CD14-positive monocyte (primary cell): ENCODE results near the gene HSBP1L1. TPM values are rescaled to one million over a fixed set of nuclear protein-coding genes. Genes with fewer than 3 reads are reported as not detected.
A peak's percentile ranks its signal among the peaks of the same experiment; 100 is the strongest.

ENCODE experiments used
- DNase-seq, 3 donors: peaks; one replicate each; pipeline ENCODE4 v3.0.0-alpha.2; 2011 to 2022
- H2AFZ ChIP-seq: 2 replicates; pipeline ENCODE4 v1.6.0; 2012; ENCODE audit warnings: mild to moderate bottlenecking, low read depth, low read length, inconsistent platforms; ENCODE audit not compliant: insufficient read depth, poor library complexity, severe bottlenecking
- H3K27ac ChIP-seq, 2 donors: 1 replicate in 1 of 2; 2 replicates in 1 of 2; pipeline ENCODE4 v1.5.1; 2012 to 2013; ENCODE audit warnings: low read length in 2 of 2, control low read depth in 1 of 2, inconsistent platforms in 1 of 2, low read depth in 1 of 2, mild to moderate bottlenecking in 1 of 2
- H3K27me3 ChIP-seq, 2 donors: one replicate each; pipeline versions ENCODE4 v1.6.0 to v1.6.1; 2011 to 2013; ENCODE audit warnings: low read length in 2 of 2; ENCODE audit not compliant: control insufficient read depth in 2 of 2, insufficient read depth in 2 of 2
- H3K36me3 ChIP-seq, 2 donors: replicated peaks in 1 of 2; 1 replicate in 1 of 2; 2 replicates in 1 of 2; pipeline versions ENCODE4 v1.5.1 to v1.6.1; 2012 to 2013; ENCODE audit warnings: low read length in 2 of 2, control low read depth in 1 of 2, inconsistent platforms in 1 of 2, mild to moderate bottlenecking in 1 of 2; ENCODE audit not compliant: insufficient read depth in 2 of 2, control insufficient read depth in 1 of 2
- H3K4me1 ChIP-seq, 2 donors: 1 replicate in 1 of 2; 2 replicates in 1 of 2; pipeline versions ENCODE4 v1.5.1 to v1.6.1; 2012 to 2013; ENCODE audit warnings: low read length in 2 of 2, control low read depth in 1 of 2, inconsistent platforms in 1 of 2, mild to moderate bottlenecking in 1 of 2, moderate library complexity in 1 of 2; ENCODE audit not compliant: insufficient read depth in 2 of 2, control insufficient read depth in 1 of 2
- H3K4me2 ChIP-seq: replicated peaks from 2 replicates; pipeline ENCODE3; 2012; ENCODE audit warnings: low read length, moderate library complexity, mild to moderate bottlenecking; ENCODE audit not compliant: poor library complexity, severe bottlenecking; ENCODE audit errors: extremely low read depth
- H3K4me3 ChIP-seq, 3 experiments: fragments of 200-600 bp in 1 of 3; sonication (generic) in 1 of 3; replicated peaks in 1 of 3; 1 replicate in 2 of 3; 2 replicates in 1 of 3; pipeline ENCODE4 v1.5.1; 2011 to 2013; ENCODE audit warnings: low read length in 3 of 3, mild to moderate bottlenecking in 3 of 3, control low read depth in 2 of 3, low read depth in 2 of 3, inconsistent platforms in 1 of 3, moderate library complexity in 1 of 3
- H3K79me2 ChIP-seq: 2 replicates; pipeline ENCODE4 v1.6.0; 2012; ENCODE audit warnings: mild to moderate bottlenecking, control low read depth, inconsistent platforms, low read length, moderate library complexity; ENCODE audit not compliant: insufficient read depth
- H3K9ac ChIP-seq: 2 replicates; pipeline ENCODE4 v1.6.0; 2017; ENCODE audit warnings: low read length, mild to moderate bottlenecking; ENCODE audit not compliant: insufficient read depth, poor library complexity, severe bottlenecking
- H3K9me3 ChIP-seq, 2 donors: replicated peaks in 1 of 2; 1 replicate in 1 of 2; 2 replicates in 1 of 2; pipeline versions ENCODE4 v1.5.1 to v1.6.1; 2012 to 2013; ENCODE audit warnings: low read length in 2 of 2, control low read depth in 1 of 2; ENCODE audit not compliant: control insufficient read depth in 1 of 2, insufficient read depth in 1 of 2
- H4K20me1 ChIP-seq: 2 replicates; pipeline ENCODE4 v1.6.0; 2012; ENCODE audit warnings: mild to moderate bottlenecking, low read length, control low read depth, moderate library complexity; ENCODE audit not compliant: insufficient read depth
- H3K27ac Mint-ChIP-seq, 7 donors: one replicate each; pipeline ENCODE4 v1.8.0; 2020; ENCODE audit warnings: mild to moderate bottlenecking in 7 of 7, mixed read lengths in 7 of 7, moderate library complexity in 6 of 7, inconsistent platforms in 2 of 7
- H3K27me3 Mint-ChIP-seq, 3 donors: one replicate each; pipeline ENCODE4 v1.8.0; 2021 to 2022; ENCODE audit warnings: low read depth in 3 of 3, mild to moderate bottlenecking in 3 of 3, mixed read lengths in 3 of 3, moderate library complexity in 3 of 3, inconsistent platforms in 1 of 3
- H3K36me3 Mint-ChIP-seq, 2 donors: one replicate each; pipeline ENCODE4 v1.8.0; 2020; ENCODE audit warnings: mixed read lengths in 2 of 2, inconsistent platforms in 1 of 2, mild to moderate bottlenecking in 1 of 2
- H3K4me1 Mint-ChIP-seq: one replicate; pipeline ENCODE4 v1.8.0; 2020; ENCODE audit warnings: mild to moderate bottlenecking, mixed read lengths
- H3K4me3 Mint-ChIP-seq, 2 donors: one replicate each; pipeline ENCODE4 v1.8.0; 2020; ENCODE audit warnings: mild to moderate bottlenecking in 2 of 2, mixed read lengths in 2 of 2, moderate library complexity in 1 of 2
- H3K9me3 Mint-ChIP-seq, 7 donors: one replicate each; pipeline ENCODE4 v1.8.0; 2020 to 2022; ENCODE audit warnings: mixed read lengths in 7 of 7, mild to moderate bottlenecking in 6 of 7, moderate library complexity in 6 of 7, inconsistent platforms in 2 of 7
- CTCF ChIP-seq: fragments of 200-600 bp; IDR thresholded peaks from one replicate; pipeline ENCODE4 v1.8.0; 2022; ENCODE audit warnings: antibody characterized with exemption, mild to moderate bottlenecking
- WGBS: methylation state at CpG from one replicate; pipeline ENCODE4 v1.1.5; 2013; ENCODE audit warnings: missing lambda C conversion rate; ENCODE audit not compliant: insufficient coverage; 5-methylcytosine and 5-hydroxymethylcytosine counted together
- intact Hi-C, 2 donors: fragments of 100-400 bp; cut with micrococcal nuclease; formaldehyde crosslinking; loops; one replicate each; pipeline versions ENCODE4 v1.15.0 to v1.15.1; 2023
- polyA plus RNA-seq, 3 donors: library from polyadenylated mRNA; depleted of rRNA in 1 of 3; unstranded in 2 of 3; stranded (reverse) in 1 of 3; fragments of 300-500 nt in 2 of 3; fragments of >200 nt in 1 of 3; fragmentation: Illumina TruSeq in 2 of 3; gene quantifications; 1 replicate in 2 of 3; 2 replicates in 1 of 3; pipeline ENCODE4 v1.2.3, GENCODE V29; 2012 to 2021

Gene HSBP1L1
- polyA plus RNA-seq, 3 donors: 2.5 to 13.2 (median 10.8) TPM

- peak overlapping the region in 2 of 7 donors; percentile 10 to 43 for H3K27ac Mint-ChIP-seq
- Histone ChIP-seq H3K9ac (no peak overlapping the region), H4K20me1 (peaks cover 10% of the 10 kb centered on the region), H2AFZ (no peak overlapping the region), H3K36me3 (no peaks in the 10 kb centered on the region), H3K4me1 (peaks cover 18 to 24% of the 10 kb centered on the region in 2 donors), H3K4me3 (no peak overlapping the region), H3K9me3 (no peaks in the 10 kb centered on the region), H3K79me2 (peaks cover 15% of the 10 kb centered on the region), H3K27ac (no peak overlapping the region), H3K4me2 (no peak overlapping the region), H3K27me3 (peaks cover 0 to 2% of the 10 kb centered on the region in 2 donors)
- WGBS: no CpG with 5 or more reads among the region's 5 CpGs
- H3K36me3 Mint-ChIP-seq: no peaks in the 10 kb centered on the region
- no peak for TF ChIP-seq CTCF
- peaks cover 4 to 15% (median 5%) of the 10 kb centered on the region in 3 donors for H3K27me3 Mint-ChIP-seq
- peaks cover 0 to 3% (median 0%) of the 10 kb centered on the region in 7 donors for H3K9me3 Mint-ChIP-seq
- intact Hi-C loops: loop anchor here (5.0 to 10.0 kb wide), 4 partner anchors 33 to 160 kb away; partner anchors contain the start of genes RBFA (in 2 of the 2), TXNL4A (in 2 of the 2) and KCNG2 (in 1 of the 2)
- H3K4me3 Mint-ChIP-seq: peak overlapping the region in 1 of 2 donors; percentile 37
- peak in 2 of 3 donors; percentile 21 to 37 for DNase-seq
- H3K4me1 Mint-ChIP-seq: peaks cover 23% of the 10 kb centered on the region
Observed at GRCh38 chr18:79954791-79955190, 9.7 kb upstream of the HSBP1L1 start.

GRCh38 chr18:79955302-79956075 lies 9.0 kb upstream of the HSBP1L1 start:
- H3K36me3 Mint-ChIP-seq: no peaks in the 10 kb centered on the region
- no peak overlapping the region for H3K4me3 Mint-ChIP-seq

More at GRCh38 chr18:79955302-79956075, 9.0 kb upstream of the HSBP1L1 start:
- DNase-seq: peak in 1 of 3 donors; percentile 34
- peaks cover 9% of the 10 kb centered on the region for H3K79me2 ChIP-seq
- intact Hi-C loops: loop anchor here (10.0 kb wide), 2 partner anchors 131 to 161 kb away; partner anchors contain the start of gene KCNG2 (in 1 of the 2)
- no peaks in the 10 kb centered on the region for H3K36me3 ChIP-seq
- no peak overlapping the region for H3K4me3 ChIP-seq
- Mint-ChIP-seq H3K27ac (peak overlapping the region in 2 of 7 donors; percentile 10 to 43), H3K27me3 (peaks cover 4 to 22% (median 5%) of the 10 kb centered on the region in 3 donors), H3K4me1 (peaks cover 23% of the 10 kb centered on the region), H3K9me3 (peaks cover 0 to 3% (median 0%) of the 10 kb centered on the region in 7 donors)
- WGBS: 94% methylated on average over 11 of the region's 12 CpGs
- no peak for TF ChIP-seq CTCF
- H4K20me1 ChIP-seq: peaks cover 4% of the 10 kb centered on the region
- H3K9ac ChIP-seq: no peak overlapping the region
- H3K27ac ChIP-seq: no peak overlapping the region
- H3K4me1 ChIP-seq: peaks cover 11 to 17% of the 10 kb centered on the region in 2 donors
- H2AFZ ChIP-seq: no peak overlapping the region
- no peaks in the 10 kb centered on the region for H3K9me3 ChIP-seq
- H3K27me3 ChIP-seq: peaks cover 0 to 2% of the 10 kb centered on the region in 2 donors
- H3K4me2 ChIP-seq: no peak overlapping the region
